Measurements from ENCODE around the gene PIP5KL1. TPM values are rescaled to one million over a fixed set of nuclear protein-coding genes. Genes with fewer than 3 reads are reported as not detected.

Gene PIP5KL1
- total and polyA plus RNA-seq, 2 of the 4 experiments (the other 2 are of a cell fraction) = 0.36 to 3.6 TPM

DNA sequence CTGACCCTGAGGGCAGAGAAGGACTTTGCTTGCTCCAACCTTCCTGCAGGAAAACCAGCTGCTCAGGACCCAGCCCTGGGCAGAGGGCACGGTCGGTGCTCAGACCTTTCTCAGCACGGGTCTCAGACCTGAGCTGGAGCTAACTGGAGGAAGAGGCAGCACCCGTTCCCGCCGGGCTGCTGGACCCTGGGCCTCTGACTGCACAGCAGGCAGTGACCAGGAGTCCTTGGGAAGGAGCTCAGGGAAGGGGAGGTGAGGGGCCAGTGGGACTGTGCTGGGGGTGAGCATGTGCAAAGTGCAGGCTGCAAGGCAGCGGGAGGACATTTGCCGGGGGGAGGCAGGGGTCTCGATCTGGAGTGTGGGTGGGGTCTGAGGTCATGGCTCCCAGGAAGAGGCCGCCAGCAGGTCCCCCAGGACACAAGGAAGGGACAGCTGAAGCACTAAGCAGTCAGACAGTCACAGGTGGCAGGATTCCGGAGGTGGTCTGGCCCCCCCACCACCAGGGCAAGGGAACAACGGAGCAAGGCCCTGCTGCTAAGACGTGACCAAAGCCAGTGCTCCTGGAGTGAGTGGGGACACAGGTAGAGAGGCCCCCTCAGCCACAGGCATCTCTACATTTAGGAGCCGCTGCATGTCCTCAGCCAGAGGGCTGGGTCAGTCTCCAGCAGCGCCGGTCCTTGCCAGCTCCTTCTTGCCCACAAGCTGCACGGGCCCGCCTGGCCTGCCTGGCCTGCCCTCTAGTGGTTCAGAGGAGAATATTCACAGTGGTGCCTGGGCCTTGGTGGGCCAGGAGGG, 11.8 kb upstream of the PIP5KL1 start:
- Histone ChIP-seq H3K9ac (ENCODE audit: low read depth, low read length) (no peak overlapping the region), H3K4ac (ENCODE audit: low read depth, low read length) (no peak overlapping the region), H3K14ac (replicated peaks; ENCODE audit: low read depth, low read length) (no peak overlapping the region), H3K18ac (ENCODE audit: low read depth, low read length) (no peak overlapping the region), H4K20me1 (ENCODE audit: insufficient read depth, low read length) (peaks cover 14% of the 10 kb centered on the region; the same call in 1 of the 2 replicates), H2AK9ac (replicated peaks; ENCODE audit: low read depth, low read length, poor library complexity) (peak overlapping the region; percentile 66), H3K23ac (ENCODE audit: low read depth, low read length) (no peak overlapping the region), H3K4me2 (ENCODE audit: low read depth, low read length) (no peak overlapping the region), H3K36me3 (ENCODE audit: control insufficient read depth, insufficient read depth, low read length) (peaks cover 29% of the 10 kb centered on the region), H3K79me1 (ENCODE audit: low read depth in 1 of 2, low read length in 2 of 2) (peaks cover 0 to 8% of the 10 kb centered on the region in 2 experiments; a peak in 2 of 4 replicates), H4K91ac (ENCODE audit: insufficient read depth, low read depth, low read length) (no peak overlapping the region), H4K5ac (ENCODE audit: low read depth, low read length) (no peak overlapping the region), H3K9me1 (ENCODE audit: insufficient read depth, low read length) (0 out of 2 replicates have a peak, but pooled peaks cover 5% of the 10 kb centered on the region), H2AK5ac (ENCODE audit: low read depth, low read length) (no peak overlapping the region), H3K4me3 (ENCODE audit: insufficient read depth, low read depth, low read length) (no peak overlapping the region), H3K27me3 (ENCODE audit: control insufficient read depth, insufficient read depth, low read length) (no peaks in the 10 kb centered on the region), H2BK20ac (ENCODE audit: low read depth, low read length) (no peak overlapping the region), H3K56ac (ENCODE audit: extremely low read depth, insufficient read depth, low read length) (no peak overlapping the region), H2BK120ac (ENCODE audit: low read depth, low read length) (no peak overlapping the region), H4K8ac (ENCODE audit: low read depth in 2 of 2, low read length in 2 of 2) (no peak overlapping the region), H2BK5ac (ENCODE audit: low read depth, low read length, poor library complexity, severe bottlenecking) (no peak overlapping the region), H2AFZ (replicated peaks; ENCODE audit: low read length, poor library complexity) (peak overlapping the region; percentile 80), H3K27ac (ENCODE audit: insufficient read depth, low read length) (no peak overlapping the region), H3K9me3 (ENCODE audit: control insufficient read depth, insufficient read depth, low read length) (no peaks in the 10 kb centered on the region), H3K4me1 (ENCODE audit: control insufficient read depth, insufficient read depth, low read length) (peaks cover 9% of the 10 kb centered on the region; the same call in 1 of the 2 replicates), H2BK15ac (ENCODE audit: low read depth, low read length) (no peak overlapping the region)
- peak; percentile 76 for ATAC-seq (ENCODE audit: low read depth)
- intact Hi-C loops (cut with micrococcal nuclease) (loop anchor here (1.0 to 5.0 kb wide), 6 partner anchors 37 to 175 kb away; no protein-coding TSS in a partner anchor), in situ Hi-C loops (cut with MboI; ENCODE audit: low sequenced_read_pairs) (no loop called here), dilution Hi-C loops (cut with HindIII; ENCODE audit: low sequenced_read_pairs, unreplicated experiment) (no loop called here)
- peak; percentile 54 for DNase-seq
- POLR2A ChIA-PET (ENCODE audit: unreplicated experiment) = no interaction called here
- BruUV-seq (replicated peaks) = no TSS peak
- 66% methylated on average over 8 of the region's 18 CpGs; no CpG with 5 or more reads in 1 of the 2 experiments for WGBS, 2 experiments (ENCODE audit: extremely low coverage in 2 of 2, insufficient read length in 1 of 2)
- CTCF ChIA-PET = interaction anchor here (0.6 to 2.8 kb wide), 8 partner anchors 12 to 157 kb away, joined by 3 to 15 read pairs (median 4); no protein-coding TSS in a partner anchor
- TF ChIP-seq MAFK (IDR thresholded peaks at IDR 0.05; ENCODE audit: low read depth, low read length) (no peak), RAD21 (IDR thresholded peaks at IDR 0.05; ENCODE audit: low read length) (peak; percentile 72), MAZ (IDR thresholded peaks at IDR 0.05; ENCODE audit: borderline replicate concordance, low read depth, low read length) (0 out of 2 replicates have a peak, but pooled peaks have one; percentile 42), BHLHE40 (IDR thresholded peaks at IDR 0.05; ENCODE audit: low read depth, low read length) (peak; percentile 72; the same call in 1 of the 2 replicates), RCOR1 (IDR thresholded peaks at IDR 0.05; ENCODE audit: insufficient replicate concordance, low read length) (peak; percentile 45), SMC3 (IDR thresholded peaks at IDR 0.05; ENCODE audit: low read depth, low read length) (peak; percentile 60), NFE2L2 (IDR thresholded peaks at IDR 0.05; ENCODE audit: low read depth, low read length) (no peak), MXI1 (IDR thresholded peaks at IDR 0.05; ENCODE audit: borderline replicate concordance, low read depth, low read length) (no peak), FOS (IDR thresholded peaks at IDR 0.05; ENCODE audit: low read depth, low read length) (no peak), CHD1 (IDR thresholded peaks at IDR 0.05; ENCODE audit: low read depth, low read length) (no peak), POLR2A (IDR thresholded peaks at IDR 0.05; ENCODE audit: low read depth, low read length) (no peak)
- TF ChIP-seq, protein P1, sequence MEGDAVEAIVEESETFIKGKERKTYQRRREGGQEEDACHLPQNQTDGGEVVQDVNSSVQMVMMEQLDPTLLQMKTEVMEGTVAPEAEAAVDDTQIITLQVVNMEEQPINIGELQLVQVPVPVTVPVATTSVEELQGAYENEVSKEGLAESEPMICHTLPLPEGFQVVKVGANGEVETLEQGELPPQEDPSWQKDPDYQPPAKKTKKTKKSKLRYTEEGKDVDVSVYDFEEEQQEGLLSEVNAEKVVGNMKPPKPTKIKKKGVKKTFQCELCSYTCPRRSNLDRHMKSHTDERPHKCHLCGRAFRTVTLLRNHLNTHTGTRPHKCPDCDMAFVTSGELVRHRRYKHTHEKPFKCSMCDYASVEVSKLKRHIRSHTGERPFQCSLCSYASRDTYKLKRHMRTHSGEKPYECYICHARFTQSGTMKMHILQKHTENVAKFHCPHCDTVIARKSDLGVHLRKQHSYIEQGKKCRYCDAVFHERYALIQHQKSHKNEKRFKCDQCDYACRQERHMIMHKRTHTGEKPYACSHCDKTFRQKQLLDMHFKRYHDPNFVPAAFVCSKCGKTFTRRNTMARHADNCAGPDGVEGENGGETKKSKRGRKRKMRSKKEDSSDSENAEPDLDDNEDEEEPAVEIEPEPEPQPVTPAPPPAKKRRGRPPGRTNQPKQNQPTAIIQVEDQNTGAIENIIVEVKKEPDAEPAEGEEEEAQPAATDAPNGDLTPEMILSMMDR (conservative IDR thresholded peaks at IDR 0.05; ENCODE audit: low read depth, low read length) = peak; percentile 71
- TF ChIP-seq, protein P2, sequence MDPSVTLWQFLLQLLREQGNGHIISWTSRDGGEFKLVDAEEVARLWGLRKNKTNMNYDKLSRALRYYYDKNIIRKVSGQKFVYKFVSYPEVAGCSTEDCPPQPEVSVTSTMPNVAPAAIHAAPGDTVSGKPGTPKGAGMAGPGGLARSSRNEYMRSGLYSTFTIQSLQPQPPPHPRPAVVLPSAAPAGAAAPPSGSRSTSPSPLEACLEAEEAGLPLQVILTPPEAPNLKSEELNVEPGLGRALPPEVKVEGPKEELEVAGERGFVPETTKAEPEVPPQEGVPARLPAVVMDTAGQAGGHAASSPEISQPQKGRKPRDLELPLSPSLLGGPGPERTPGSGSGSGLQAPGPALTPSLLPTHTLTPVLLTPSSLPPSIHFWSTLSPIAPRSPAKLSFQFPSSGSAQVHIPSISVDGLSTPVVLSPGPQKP (IDR thresholded peaks at IDR 0.05; ENCODE audit: borderline replicate concordance, low read depth, low read length) = no peak
- TF ChIP-seq, protein P3, sequence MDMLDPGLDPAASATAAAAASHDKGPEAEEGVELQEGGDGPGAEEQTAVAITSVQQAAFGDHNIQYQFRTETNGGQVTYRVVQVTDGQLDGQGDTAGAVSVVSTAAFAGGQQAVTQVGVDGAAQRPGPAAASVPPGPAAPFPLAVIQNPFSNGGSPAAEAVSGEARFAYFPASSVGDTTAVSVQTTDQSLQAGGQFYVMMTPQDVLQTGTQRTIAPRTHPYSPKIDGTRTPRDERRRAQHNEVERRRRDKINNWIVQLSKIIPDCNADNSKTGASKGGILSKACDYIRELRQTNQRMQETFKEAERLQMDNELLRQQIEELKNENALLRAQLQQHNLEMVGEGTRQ (IDR thresholded peaks at IDR 0.05; ENCODE audit: low read depth, low read length) = no peak

All from IMR-90 (cell line).